Measurements from ENCODE around the gene SPACA7. TPM values are rescaled to one million over a fixed set of nuclear protein-coding genes. Genes with fewer than 3 reads are reported as not detected.

The SPACA7 gene
- polyA plus RNA-seq, 1 donor from 2014 or later, result not detected

GRCh38 chr13:112345826-112346172 lies 30.4 kb upstream of the SPACA7 start:
- Histone ChIP-seq H2AFZ (ENCODE audit: low read depth, low read length) (no peak overlapping the region), H3K9ac (ENCODE audit: low read length) (peak overlapping the region; percentile 40), H3K9me3 (ENCODE audit: low read length) (no peaks in the 10 kb centered on the region), H3K9me2 (ENCODE audit: insufficient read depth, low read length) (no peaks in the 10 kb centered on the region), H3K27me3 (ENCODE audit: insufficient read depth, low read depth, low read length) (no peaks in the 10 kb centered on the region), H3K27ac (ENCODE audit: low read length) (peak overlapping the region; percentile 81), H4K20me1 (ENCODE audit: insufficient read depth) (no peaks in the 10 kb centered on the region), H3K4me2 (ENCODE audit: low read length) (peak overlapping the region; percentile 77), H3F3A (ENCODE audit: insufficient read depth, low read length, poor library complexity, severe bottlenecking) (peaks cover 5% of the 10 kb centered on the region), H3K79me2 (replicated peaks; ENCODE audit: insufficient read depth, low read length) (no peaks in the 10 kb centered on the region), H3K36me3 (ENCODE audit: insufficient read depth, low read length) (no peaks in the 10 kb centered on the region), H3K4me3 (ENCODE audit: low read length) (peak overlapping the region; percentile 54)
- TF ChIP-seq TAF1 (IDR thresholded peaks at IDR 0.05; ENCODE audit: low read depth), result no peak
- no peak for TF ChIP-seq REST (IDR thresholded peaks at IDR 0.05; ENCODE audit: borderline replicate concordance)
- no peak for TF ChIP-seq SMC3 (conservative IDR thresholded peaks at IDR 0.05; ENCODE audit: poor library complexity)
- TF ChIP-seq MXI1 (conservative IDR thresholded peaks at IDR 0.05; ENCODE audit: poor library complexity, severe bottlenecking), result no peak
- TF ChIP-seq RAD21 (conservative IDR thresholded peaks at IDR 0.05), result no peak
- no peak for TF ChIP-seq CTCF (IDR thresholded peaks at IDR 0.05; ENCODE audit: poor library complexity, severe bottlenecking)
- no peak for TF ChIP-seq POLR2AphosphoS5 (IDR thresholded peaks at IDR 0.05)
- no peak for TF ChIP-seq EP300 (conservative IDR thresholded peaks at IDR 0.05; ENCODE audit: poor library complexity, severe bottlenecking)
- TF ChIP-seq EZH2 (IDR thresholded peaks at IDR 0.05; ENCODE audit: borderline replicate concordance, insufficient read depth, low read length, poor library complexity, severe bottlenecking), result no peak

- no peaks in the 10 kb centered on the region for H3K27me3 ChIP-seq (ENCODE audit: insufficient read depth, low read depth, low read length)
- no peaks in the 10 kb centered on the region for H3K36me3 ChIP-seq (ENCODE audit: insufficient read depth, low read length)
- H4K20me1 ChIP-seq (ENCODE audit: insufficient read depth), result no peaks in the 10 kb centered on the region
- no peaks in the 10 kb centered on the region for H3K9me3 ChIP-seq (ENCODE audit: low read length)
- H3K27ac ChIP-seq (ENCODE audit: low read length), result peak overlapping the region; percentile 81
- H3K79me2 ChIP-seq (replicated peaks; ENCODE audit: insufficient read depth, low read length), result no peaks in the 10 kb centered on the region
- peak overlapping the region; percentile 54 for H3K4me3 ChIP-seq (ENCODE audit: low read length)
- peak overlapping the region; percentile 77 for H3K4me2 ChIP-seq (ENCODE audit: low read length)
- H3F3A ChIP-seq (ENCODE audit: insufficient read depth, low read length, poor library complexity, severe bottlenecking), result peaks cover 5% of the 10 kb centered on the region
- H3K9me2 ChIP-seq (ENCODE audit: insufficient read depth, low read length), result no peaks in the 10 kb centered on the region
- H2AFZ ChIP-seq (ENCODE audit: low read depth, low read length), result no peak overlapping the region
- TF ChIP-seq RAD21 (conservative IDR thresholded peaks at IDR 0.05) (peak; percentile 34), MXI1 (conservative IDR thresholded peaks at IDR 0.05; ENCODE audit: poor library complexity, severe bottlenecking) (peak; percentile 73), REST (IDR thresholded peaks at IDR 0.05; ENCODE audit: borderline replicate concordance) (no peak), SMC3 (conservative IDR thresholded peaks at IDR 0.05; ENCODE audit: poor library complexity) (peak; percentile 49), CTCF (IDR thresholded peaks at IDR 0.05; ENCODE audit: poor library complexity, severe bottlenecking) (peak; percentile 43), POLR2AphosphoS5 (IDR thresholded peaks at IDR 0.05) (peak; percentile 29), TAF1 (IDR thresholded peaks at IDR 0.05; ENCODE audit: low read depth) (no peak), EP300 (conservative IDR thresholded peaks at IDR 0.05; ENCODE audit: poor library complexity, severe bottlenecking) (peak; percentile 39), EZH2 (IDR thresholded peaks at IDR 0.05; ENCODE audit: borderline replicate concordance, insufficient read depth, low read length, poor library complexity, severe bottlenecking) (no peak)
- peak overlapping the region; percentile 40 for H3K9ac ChIP-seq (ENCODE audit: low read length)
Observed at GRCh38 chr13:112346173-112346898, 29.8 kb upstream of the SPACA7 start.
